Measurements from ENCODE around the gene SCARB1. TPM values are rescaled to one million over a fixed set of nuclear protein-coding genes. Genes with fewer than 3 reads are reported as not detected.
"Not testable (repeated sequence)": the region's sequence is repeated elsewhere in the genome, so short reads cannot be mapped to it uniquely, and the experiment has no call there.

SCARB1 gene
- total and polyA plus RNA-seq, 4 donors, result 14.9 to 88.4 (median 56.2) TPM

DNA sequence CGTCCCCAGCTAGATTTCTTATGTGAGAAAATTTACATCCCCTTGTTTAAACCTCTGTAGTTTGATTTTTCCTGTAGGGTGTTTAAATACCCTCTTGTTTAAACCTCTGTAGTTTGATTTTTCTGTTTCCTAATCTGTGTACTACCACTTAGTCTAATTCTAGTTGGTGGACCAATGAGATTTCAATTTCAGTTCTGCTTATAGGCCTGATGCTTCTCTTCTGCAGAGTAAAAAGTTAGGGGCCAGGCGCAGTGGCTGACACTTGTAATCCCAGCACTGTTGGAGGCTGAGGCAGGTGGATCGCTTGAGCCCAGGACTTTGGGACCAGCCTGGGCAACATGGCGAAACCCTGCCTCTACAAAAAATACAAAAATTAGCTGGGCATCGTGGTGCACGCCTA is 39.3 kb upstream of the SCARB1 start:
- WGBS (ENCODE audit: insufficient coverage), result 100% methylated on average over 2 of the region's 6 CpGs
- Histone ChIP-seq H3K9me3 (ENCODE audit: control insufficient read depth, insufficient read depth, low read length) (no peaks in the 10 kb centered on the region), H3K27ac (ENCODE audit: low read depth, low read length) (no peak overlapping the region), H3K4me3 (ENCODE audit: low read depth, low read length) (no peak overlapping the region), H3K27me3 (ENCODE audit: control insufficient read depth, insufficient read depth, low read length) (no peaks in the 10 kb centered on the region), H3K36me3 (ENCODE audit: control insufficient read depth, insufficient read depth, low read length) (no peaks in the 10 kb centered on the region), H3K4me1 (ENCODE audit: control insufficient read depth, insufficient read depth, low read length) (peaks cover 14% of the 10 kb centered on the region)
- no peak for DNase-seq (ENCODE audit: low read depth in 4 of 6, low spot score in 6 of 6)

DNA sequence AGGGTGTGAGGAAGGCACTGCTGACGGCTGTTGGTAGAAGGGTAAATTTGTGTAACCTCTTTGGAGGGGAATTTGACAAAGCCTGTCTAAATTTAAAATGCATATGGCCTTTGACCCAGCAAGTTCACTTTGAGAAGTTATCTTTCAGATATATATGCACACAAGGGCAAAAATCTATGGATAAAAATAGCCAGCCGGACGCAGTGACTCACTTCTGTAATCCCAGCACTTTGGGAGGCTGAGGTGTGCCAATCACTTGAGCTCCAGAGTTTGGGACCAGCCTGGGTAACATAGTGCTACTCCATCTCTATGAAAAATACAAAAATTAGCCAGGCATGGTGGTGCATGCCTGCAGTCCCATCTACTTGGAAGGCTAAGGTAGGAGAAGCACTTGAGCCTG is 37.3 kb upstream of the SCARB1 start:
- no peak overlapping the region for H3K27ac ChIP-seq (ENCODE audit: low read depth, low read length)
- no peaks in the 10 kb centered on the region for H3K9me3 ChIP-seq (ENCODE audit: control insufficient read depth, insufficient read depth, low read length)
- no peak for DNase-seq (ENCODE audit: low read depth in 4 of 6, low spot score in 6 of 6)
- no peaks in the 10 kb centered on the region for H3K36me3 ChIP-seq (ENCODE audit: control insufficient read depth, insufficient read depth, low read length)
- 71% methylated on average over 1 of the region's 3 CpGs for WGBS (ENCODE audit: insufficient coverage)
- no peak overlapping the region for H3K4me3 ChIP-seq (ENCODE audit: low read depth, low read length)
- H3K27me3 ChIP-seq (ENCODE audit: control insufficient read depth, insufficient read depth, low read length), result no peaks in the 10 kb centered on the region
- peaks cover 14% of the 10 kb centered on the region for H3K4me1 ChIP-seq (ENCODE audit: control insufficient read depth, insufficient read depth, low read length)

DNA sequence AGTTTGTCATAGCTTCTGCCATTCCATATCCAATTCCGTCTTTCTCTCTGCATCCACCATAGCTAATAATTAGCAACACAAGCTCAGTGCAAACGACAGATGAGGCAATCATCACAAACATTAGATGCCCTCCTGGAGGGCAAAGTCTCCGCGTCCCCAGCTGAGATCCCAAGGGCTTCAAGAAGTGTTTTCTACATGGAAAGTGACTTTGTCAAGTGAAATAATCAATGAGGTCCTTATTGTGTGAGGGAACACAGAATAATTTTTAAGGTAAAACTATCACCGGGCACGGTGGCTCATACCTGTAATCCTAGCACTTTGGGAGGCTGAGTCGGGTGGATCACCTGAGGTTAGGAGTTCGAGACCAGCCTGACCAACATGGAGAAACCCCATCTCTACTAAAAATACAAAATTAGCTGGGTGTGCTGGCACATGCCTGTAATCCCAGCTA is 36.7 kb upstream of the SCARB1 start:
- H3K4me1 ChIP-seq (ENCODE audit: control insufficient read depth, insufficient read depth, low read length), result peaks cover 14% of the 10 kb centered on the region
- not testable (repeated sequence) for H3K27ac ChIP-seq (ENCODE audit: low read depth, low read length); H3K27me3 ChIP-seq (ENCODE audit: control insufficient read depth, insufficient read depth, low read length); H3K36me3 ChIP-seq (ENCODE audit: control insufficient read depth, insufficient read depth, low read length); H3K9me3 ChIP-seq (ENCODE audit: control insufficient read depth, insufficient read depth, low read length); H3K4me3 ChIP-seq (ENCODE audit: low read depth, low read length)
- peak in 1 of 6 donors; percentile 34 for DNase-seq (ENCODE audit: low read depth in 4 of 6, low spot score in 6 of 6)
- WGBS (ENCODE audit: insufficient coverage), result 82% methylated on average over 7 of the region's 8 CpGs

DNA sequence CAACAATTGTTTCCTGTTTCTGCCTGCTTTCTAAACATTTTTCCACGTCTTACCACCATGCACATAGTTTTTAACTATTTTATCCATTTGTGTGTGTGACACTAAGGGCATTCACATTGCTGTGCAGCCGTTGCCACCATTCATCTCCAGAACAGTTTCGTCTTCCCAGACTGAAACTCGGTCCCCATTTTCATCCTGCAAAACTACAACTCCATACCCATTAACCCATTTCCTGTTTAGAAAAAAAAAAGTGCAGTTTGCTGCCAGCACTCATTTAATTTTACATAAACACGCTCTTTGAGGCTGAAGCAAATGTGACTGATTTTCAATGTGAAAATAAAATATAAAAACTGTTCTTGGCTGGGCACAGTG is 35.2 kb upstream of the SCARB1 start:
- no peak overlapping the region for H3K27ac ChIP-seq (ENCODE audit: low read depth, low read length)
- H3K36me3 ChIP-seq (ENCODE audit: control insufficient read depth, insufficient read depth, low read length), result no peaks in the 10 kb centered on the region
- WGBS (ENCODE audit: insufficient coverage), result 30% methylated on average over 3 of the region's 5 CpGs
- H3K9me3 ChIP-seq (ENCODE audit: control insufficient read depth, insufficient read depth, low read length), result no peaks in the 10 kb centered on the region
- H3K27me3 ChIP-seq (ENCODE audit: control insufficient read depth, insufficient read depth, low read length), result no peaks in the 10 kb centered on the region
- H3K4me3 ChIP-seq (ENCODE audit: low read depth, low read length), result no peak overlapping the region
- H3K4me1 ChIP-seq (ENCODE audit: control insufficient read depth, insufficient read depth, low read length), result peaks cover 4% of the 10 kb centered on the region
- no peak for DNase-seq (ENCODE audit: low read depth in 4 of 6, low spot score in 6 of 6)

DNA sequence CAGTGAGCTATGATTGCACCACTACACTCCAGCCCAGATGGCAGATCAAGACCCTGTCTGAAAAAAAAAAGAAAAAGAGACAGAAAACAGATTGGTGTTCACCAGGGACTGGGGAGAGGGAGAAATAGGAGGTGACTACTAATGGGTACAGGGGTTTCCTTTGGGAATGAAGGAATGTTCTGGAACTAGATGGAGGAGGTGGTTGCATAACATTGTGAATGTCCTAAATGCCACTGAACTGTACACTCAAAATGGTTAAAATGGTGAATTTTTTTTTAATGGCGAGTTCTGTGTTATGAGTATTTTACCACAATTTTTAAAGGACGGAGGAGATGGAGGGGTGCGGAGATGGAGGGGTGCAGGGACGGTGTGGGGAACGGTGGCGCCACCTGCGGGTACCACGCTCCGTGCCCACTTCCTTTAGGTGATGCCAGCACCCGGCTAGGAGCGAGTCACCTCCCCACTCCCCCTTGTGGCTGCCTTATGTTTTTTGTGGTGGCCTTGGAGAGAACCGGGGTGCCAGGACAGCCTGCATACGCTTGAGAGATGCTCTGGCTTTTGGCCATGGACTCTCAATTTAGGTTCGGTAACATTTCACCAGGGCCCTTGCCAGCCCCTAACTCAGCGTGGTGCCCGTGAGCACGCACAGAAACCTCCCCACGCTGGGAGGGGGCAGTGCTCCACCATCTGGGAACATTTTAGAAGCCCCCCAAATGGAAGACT is 34.7 kb upstream of the SCARB1 start:
- H3K36me3 ChIP-seq (ENCODE audit: control insufficient read depth, insufficient read depth, low read length), result no peaks in the 10 kb centered on the region
- no peaks in the 10 kb centered on the region for H3K9me3 ChIP-seq (ENCODE audit: control insufficient read depth, insufficient read depth, low read length)
- H3K4me1 ChIP-seq (ENCODE audit: control insufficient read depth, insufficient read depth, low read length), result peaks cover 4% of the 10 kb centered on the region
- H3K4me3 ChIP-seq (ENCODE audit: low read depth, low read length), result no peak overlapping the region
- 15% methylated on average over 10 of the region's 18 CpGs for WGBS (ENCODE audit: insufficient coverage)
- H3K27me3 ChIP-seq (ENCODE audit: control insufficient read depth, insufficient read depth, low read length), result no peaks in the 10 kb centered on the region
- peak in 2 of 6 donors; percentile 61 to 64 for DNase-seq (ENCODE audit: low read depth in 4 of 6, low spot score in 6 of 6)
- H3K27ac ChIP-seq (ENCODE audit: low read depth, low read length), result no peak overlapping the region

DNA sequence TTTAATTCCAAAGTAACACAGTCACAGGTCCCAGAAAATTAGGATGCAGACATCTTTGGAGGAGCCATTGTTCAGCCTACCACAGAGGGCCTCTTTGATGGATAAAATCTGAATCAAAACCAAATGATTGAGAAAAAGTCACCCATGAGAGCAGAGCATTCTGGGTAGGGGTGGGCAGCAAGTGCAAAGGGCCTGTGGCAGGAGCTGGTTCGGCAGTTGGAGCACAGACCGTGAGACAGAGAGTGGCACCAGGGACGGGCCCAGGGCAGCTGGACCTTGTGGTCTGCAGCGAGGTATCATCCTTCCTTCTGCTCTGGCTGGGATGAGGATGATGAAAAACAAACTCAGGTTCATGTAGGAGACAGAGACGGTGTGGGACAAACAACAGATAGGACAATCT is 32.8 kb upstream of the SCARB1 start:
- 90% methylated on average over 5 of the region's 5 CpGs for WGBS (ENCODE audit: insufficient coverage)
- H3K4me3 ChIP-seq (ENCODE audit: low read depth, low read length), result no peak overlapping the region
- H3K27me3 ChIP-seq (ENCODE audit: control insufficient read depth, insufficient read depth, low read length), result no peaks in the 10 kb centered on the region
- no peaks in the 10 kb centered on the region for H3K9me3 ChIP-seq (ENCODE audit: control insufficient read depth, insufficient read depth, low read length)
- no peaks in the 10 kb centered on the region for H3K36me3 ChIP-seq (ENCODE audit: control insufficient read depth, insufficient read depth, low read length)
- no peak overlapping the region for H3K27ac ChIP-seq (ENCODE audit: low read depth, low read length)
- H3K4me1 ChIP-seq (ENCODE audit: control insufficient read depth, insufficient read depth, low read length), result peaks cover 4% of the 10 kb centered on the region
- DNase-seq (ENCODE audit: low read depth in 4 of 6, low spot score in 6 of 6), result no peak

DNA sequence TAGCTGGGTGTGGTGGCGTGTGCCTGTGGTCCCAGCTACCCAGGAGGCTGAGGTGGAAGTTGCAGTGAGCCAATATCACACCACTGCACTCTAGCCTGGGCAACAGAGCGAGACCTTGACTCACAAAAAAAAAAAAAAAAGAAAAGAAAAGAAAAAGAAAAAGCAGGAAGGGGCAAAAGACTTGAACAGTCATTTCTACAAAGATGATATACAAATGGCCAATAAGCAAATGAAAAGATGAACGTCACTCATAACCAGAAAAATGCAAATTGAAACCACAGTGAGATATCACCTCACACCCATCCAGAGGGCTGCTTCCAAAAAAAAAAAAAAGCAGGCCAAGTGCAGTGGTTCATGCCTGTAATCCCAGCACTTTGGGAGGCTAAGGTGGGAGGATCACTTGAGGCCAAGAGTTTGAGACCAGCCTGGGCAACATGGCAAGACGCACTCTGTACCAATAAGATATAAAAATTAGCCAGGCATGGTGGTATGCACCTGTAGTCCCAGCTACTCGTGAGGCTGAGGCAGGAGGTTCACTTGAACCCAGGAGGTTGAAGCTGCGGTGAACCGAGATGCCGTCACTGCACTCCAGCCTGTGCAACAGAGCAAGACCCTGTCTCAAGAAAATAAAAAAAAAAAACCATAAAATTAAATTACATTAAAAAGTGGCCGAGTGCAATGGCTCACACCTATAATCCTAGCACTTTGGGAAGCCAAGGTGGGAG is 30.3 kb upstream of the SCARB1 start:
- no CpG with 5 or more reads among the region's 9 CpGs for WGBS (ENCODE audit: insufficient coverage)
- no peak overlapping the region for H3K4me3 ChIP-seq (ENCODE audit: low read depth, low read length)
- no peaks in the 10 kb centered on the region for H3K9me3 ChIP-seq (ENCODE audit: control insufficient read depth, insufficient read depth, low read length)
- no peaks in the 10 kb centered on the region for H3K27me3 ChIP-seq (ENCODE audit: control insufficient read depth, insufficient read depth, low read length)
- H3K4me1 ChIP-seq (ENCODE audit: control insufficient read depth, insufficient read depth, low read length), result peaks cover 4% of the 10 kb centered on the region
- no peaks in the 10 kb centered on the region for H3K36me3 ChIP-seq (ENCODE audit: control insufficient read depth, insufficient read depth, low read length)
- DNase-seq (ENCODE audit: low read depth in 4 of 6, low spot score in 6 of 6), result no peak
- H3K27ac ChIP-seq (ENCODE audit: low read depth, low read length), result no peak overlapping the region

DNA sequence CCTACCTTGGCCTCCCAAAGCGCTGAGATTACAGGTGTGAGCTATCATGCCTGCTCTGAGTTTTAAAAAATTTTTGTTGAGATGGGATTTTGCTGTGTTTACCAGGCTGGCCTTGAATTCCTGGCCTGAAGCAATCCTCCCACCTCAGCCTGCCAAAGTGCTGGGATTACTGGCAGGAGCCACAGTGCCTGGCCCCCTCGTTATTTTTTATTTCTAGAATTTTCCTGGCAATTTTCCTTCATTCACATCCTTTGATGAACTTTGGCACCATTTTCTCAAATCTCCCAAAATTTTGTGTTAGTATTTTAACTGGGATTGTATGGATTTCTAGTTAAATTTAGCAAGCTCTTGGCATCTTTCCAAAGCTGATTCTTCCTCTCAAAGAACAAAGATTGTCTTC is 24.6 kb upstream of the SCARB1 start:
- H3K4me1 ChIP-seq (ENCODE audit: control insufficient read depth, insufficient read depth, low read length), result no peaks in the 10 kb centered on the region
- no CpG with 5 or more reads among the region's 2 CpGs for WGBS (ENCODE audit: insufficient coverage)
- no peak overlapping the region for H3K27ac ChIP-seq (ENCODE audit: low read depth, low read length)
- no peaks in the 10 kb centered on the region for H3K9me3 ChIP-seq (ENCODE audit: control insufficient read depth, insufficient read depth, low read length)
- H3K4me3 ChIP-seq (ENCODE audit: low read depth, low read length), result no peak overlapping the region
- H3K27me3 ChIP-seq (ENCODE audit: control insufficient read depth, insufficient read depth, low read length), result no peaks in the 10 kb centered on the region
- DNase-seq (ENCODE audit: low read depth in 4 of 6, low spot score in 6 of 6), result peak in 1 of 6 donors; percentile 39
- no peaks in the 10 kb centered on the region for H3K36me3 ChIP-seq (ENCODE audit: control insufficient read depth, insufficient read depth, low read length)

DNA sequence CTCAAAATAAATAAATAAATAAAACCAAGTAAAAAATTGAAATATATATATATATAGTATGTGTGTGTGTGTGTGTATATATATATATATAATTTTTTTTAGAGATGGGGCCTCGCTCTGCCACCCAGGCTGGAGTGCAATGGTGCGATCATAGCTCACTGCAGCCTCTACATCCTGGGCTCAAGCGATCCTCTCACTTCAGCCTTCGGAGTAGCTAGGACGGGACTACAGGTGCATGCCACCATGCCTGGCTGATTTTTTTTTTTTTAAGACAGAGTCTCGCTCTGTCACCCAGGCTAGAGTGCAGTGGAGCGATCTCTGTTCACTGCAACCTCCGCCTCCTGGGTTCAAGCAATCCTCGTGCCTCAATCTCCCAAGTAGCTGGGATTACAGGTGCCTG is 24.1 kb upstream of the SCARB1 start:
- not testable (repeated sequence) for H3K9me3 ChIP-seq (ENCODE audit: control insufficient read depth, insufficient read depth, low read length); H3K4me3 ChIP-seq (ENCODE audit: low read depth, low read length); H3K27me3 ChIP-seq (ENCODE audit: control insufficient read depth, insufficient read depth, low read length); H3K36me3 ChIP-seq (ENCODE audit: control insufficient read depth, insufficient read depth, low read length); H3K4me1 ChIP-seq (ENCODE audit: control insufficient read depth, insufficient read depth, low read length); H3K27ac ChIP-seq (ENCODE audit: low read depth, low read length); DNase-seq (ENCODE audit: low read depth in 4 of 6, low spot score in 6 of 6)
- 98% methylated on average over 9 of the region's 9 CpGs for WGBS (ENCODE audit: insufficient coverage)
